Keratinocyte (primary cell): Measurements from ENCODE around the gene AGR2. TPM values are rescaled to one million over a fixed set of nuclear protein-coding genes. Genes with fewer than 3 reads are reported as not detected.

ENCODE experiments used
- DNase-seq: peaks from one replicate; pipeline ENCODE4 v3.0.0-alpha.2; 2011; ENCODE audit warnings: low read depth, missing footprints, low spot score
- FAIRE-seq: peaks from 2 replicates; lab custom pipeline; 2011; peaks lifted over from hg19 to GRCh38; lab: Jason Lieb, UNC
- H2AFZ ChIP-seq: 2 replicates; pipeline ENCODE4 v1.6.0; 2012; ENCODE audit warnings: low read length, control low read depth, inconsistent platforms; ENCODE audit not compliant: control insufficient read depth
- H3K27ac ChIP-seq: 2 replicates; pipeline ENCODE4 v1.5.1; 2011; ENCODE audit warnings: low read length; ENCODE audit not compliant: control insufficient read depth, insufficient read depth
- H3K27me3 ChIP-seq: 3 replicates; pipeline ENCODE4 v1.6.0; 2011; ENCODE audit warnings: low read length; ENCODE audit not compliant: control insufficient read depth, insufficient read depth; ENCODE audit errors: extremely low read depth
- H3K36me3 ChIP-seq, 2 experiments: 2 replicates in 1 of 2; 3 replicates in 1 of 2; pipeline ENCODE4 v1.5.1; 2011; ENCODE audit warnings: low read length in 2 of 2, mild to moderate bottlenecking in 1 of 2; ENCODE audit not compliant: control insufficient read depth in 2 of 2, insufficient read depth in 2 of 2; ENCODE audit errors: extremely low read depth in 1 of 2
- H3K4me1 ChIP-seq: 3 replicates; pipeline ENCODE4 v1.5.1; 2011; ENCODE audit warnings: low read length; ENCODE audit not compliant: control insufficient read depth, insufficient read depth; ENCODE audit errors: extremely low read depth
- H3K4me2 ChIP-seq: 3 replicates; pipeline ENCODE4 v1.6.0; 2011; ENCODE audit warnings: low read depth, low read length; ENCODE audit not compliant: control insufficient read depth, insufficient read depth; ENCODE audit errors: extremely low read depth
- H3K4me3 ChIP-seq, 3 experiments: fragments of 200-600 bp in 1 of 3; sonication (generic) in 1 of 3; 2 replicates in 2 of 3; 3 replicates in 1 of 3; pipeline ENCODE4 v1.5.1; 2011 to 2016; ENCODE audit warnings: low read length in 3 of 3, mild to moderate bottlenecking in 3 of 3, control low read depth in 2 of 3, inconsistent platforms in 1 of 3, low read depth in 1 of 3, mixed read lengths in 1 of 3, mixed run types in 1 of 3, moderate library complexity in 1 of 3; ENCODE audit not compliant: control insufficient read depth in 2 of 3, insufficient read depth in 2 of 3; ENCODE audit errors: extremely low read depth in 1 of 3
- H3K79me2 ChIP-seq: 2 replicates; pipeline ENCODE4 v1.6.0; 2012; ENCODE audit warnings: low read length; ENCODE audit not compliant: control insufficient read depth, insufficient read depth
- H3K9ac ChIP-seq: 3 replicates; pipeline ENCODE4 v1.6.0; 2011; ENCODE audit warnings: low read length; ENCODE audit not compliant: control insufficient read depth, insufficient read depth; ENCODE audit errors: extremely low read depth
- H3K9me1 ChIP-seq: 3 replicates; pipeline ENCODE4 v1.6.0; 2011; ENCODE audit warnings: low read length; ENCODE audit not compliant: control insufficient read depth, insufficient read depth; ENCODE audit errors: extremely low read depth
- H3K9me3 ChIP-seq: 2 replicates; pipeline ENCODE4 v1.5.1; 2012; ENCODE audit warnings: low read depth, low read length; ENCODE audit not compliant: control insufficient read depth
- H4K20me1 ChIP-seq: 3 replicates; pipeline ENCODE4 v1.6.0; 2011; ENCODE audit warnings: low read length; ENCODE audit not compliant: control insufficient read depth, insufficient read depth; ENCODE audit errors: extremely low read depth
- CTCF ChIP-seq, 3 experiments: IDR thresholded peaks in 1 of 3; conservative IDR thresholded peaks in 1 of 3; optimal IDR thresholded peaks in 1 of 3; 2 replicates in 2 of 3; 3 replicates in 1 of 3; pipeline versions ENCODE3 to v1.5.1; 2011; ENCODE audit warnings: low read length in 3 of 3, mild to moderate bottlenecking in 3 of 3, moderate library complexity in 2 of 3, control low read depth in 1 of 3, inconsistent platforms in 1 of 3; ENCODE audit not compliant: insufficient read depth in 2 of 3; ENCODE audit errors: extremely low read depth in 1 of 3
- EZH2 ChIP-seq: IDR thresholded peaks from one replicate; pipeline ENCODE4 v1.6.1; 2012; ENCODE audit warnings: inconsistent platforms, mild to moderate bottlenecking, low read length, moderate library complexity
- dilution Hi-C: fragments of 300-500 bp; cut with MboI; formaldehyde crosslinking; loops from one replicate; pipeline ENCODE4 v1.7.0; 2020; ENCODE audit warnings: low sequenced_read_pairs; ENCODE audit not compliant: extremely low pct_ligation_motif_present
- polyA plus RNA-seq, 5 experiments: library from polyadenylated mRNA; depleted of rRNA in 3 of 5; stranded (reverse) in 3 of 5; stranded (forward) in 1 of 5; unstranded in 1 of 5; fragments of >200 nt; gene quantifications; 1 replicate in 1 of 5; 2 replicates in 3 of 5; 3 replicates in 1 of 5; pipeline versions ENCODE4 v1.2.1 to v1.2.3, GENCODE V29; 2011 to 2012; ENCODE audit warnings: missing spikeins in 2 of 5, low read depth in 1 of 5, low replicate concordance in 1 of 5

Gene AGR2
- polyA plus RNA-seq, 1 donor (not counting 4 experiments of a cell fraction or from before 2014, with no cell fraction given): 2.3 TPM

- dilution Hi-C loops: no loop called here
Measured at GRCh38 chr7:16747102-16747501, 57.7 kb downstream of the AGR2 start.

GRCh38 chr7:16745645-16746044, 59.2 kb downstream of the AGR2 start:
- H3K27ac ChIP-seq: no peak overlapping the region
- FAIRE-seq (no peak), DNase-seq (no peak)
- H2AFZ ChIP-seq: no peak overlapping the region
- dilution Hi-C loops: no loop called here
- H3K27me3 ChIP-seq: no peaks in the 10 kb centered on the region
- H3K4me3 ChIP-seq: no peak overlapping the region
- H3K4me2 ChIP-seq: no peak overlapping the region
- H3K79me2 ChIP-seq: no peaks in the 10 kb centered on the region
- H3K9me3 ChIP-seq: no peaks in the 10 kb centered on the region
- H3K4me1 ChIP-seq: peaks cover 8% of the 10 kb centered on the region
- no peaks in the 10 kb centered on the region for H3K9me1 ChIP-seq
- H4K20me1 ChIP-seq: no peaks in the 10 kb centered on the region
- H3K36me3 ChIP-seq: no peaks in the 10 kb centered on the region
- TF ChIP-seq CTCF (optimal IDR thresholded peaks at IDR 0.05 in 1 of 3, IDR thresholded peaks at IDR 0.05 in 1 of 3, conservative IDR thresholded peaks at IDR 0.05 in 1 of 3; ENCODE audit: extremely low read depth in 1 of 3, insufficient read depth in 2 of 3, low read length in 3 of 3) (no peak), EZH2 (no peak)
- no peak overlapping the region for H3K9ac ChIP-seq

More at GRCh38 chr7:16747102-16747501, 57.7 kb downstream of the AGR2 start:
- Histone ChIP-seq H3K9me3 (no peaks in the 10 kb centered on the region), H3K36me3 (no peaks in the 10 kb centered on the region), H3K27me3 (no peaks in the 10 kb centered on the region), H3K4me2 (no peak overlapping the region), H3K9me1 (no peaks in the 10 kb centered on the region), H3K9ac (no peak overlapping the region), H2AFZ (no peak overlapping the region), H3K4me1 (peaks cover 8% of the 10 kb centered on the region), H4K20me1 (no peaks in the 10 kb centered on the region), H3K79me2 (no peaks in the 10 kb centered on the region), H3K4me3 (no peak overlapping the region), H3K27ac (no peak overlapping the region)
- FAIRE-seq (no peak), DNase-seq (no peak)
- TF ChIP-seq EZH2 (no peak), CTCF (optimal IDR thresholded peaks at IDR 0.05 in 1 of 3, IDR thresholded peaks at IDR 0.05 in 1 of 3, conservative IDR thresholded peaks at IDR 0.05 in 1 of 3; ENCODE audit: extremely low read depth in 1 of 3, insufficient read depth in 2 of 3, low read length in 3 of 3) (no peak)
